OCI-LY3 (cell line): ENCODE measurements around the gene OR52H1.

Experiments
- H2AFZ ChIP-seq: fragments of 200-600, 300-600 bp; shearing (Covaris generic); 2 replicates; pipeline ENCODE4 v1.6.0; 2014; ENCODE audit warnings: antibody characterized with exemption, low read depth, low read length
- H3K27ac ChIP-seq: fragments of 200-600, 300-600 bp; sonication (generic); 2 replicates; pipeline ENCODE4 v1.5.1; 2014; ENCODE audit warnings: mild to moderate bottlenecking, low read length, moderate library complexity, mixed read lengths
- H3K27me3 ChIP-seq: fragments of 200-600, 300-600 bp; sonication (generic); 2 replicates; pipeline ENCODE4 v1.6.1; 2014; ENCODE audit warnings: low read depth, low read length, mixed read lengths
- H3K36me3 ChIP-seq: fragments of 200-600, 300-600 bp; sonication (generic); replicated peaks from 2 replicates; pipeline ENCODE3; 2014; ENCODE audit warnings: low read depth, low read length, mixed read lengths
- H3K4me1 ChIP-seq: fragments of 300-600, 200-600 bp; sonication (generic); 2 replicates; pipeline ENCODE4 v1.6.1; 2014; ENCODE audit warnings: low read length, mixed read lengths
- H3K4me2 ChIP-seq: fragments of 200-600, 300-600 bp; sonication (generic); 2 replicates; pipeline ENCODE4 v1.6.1; 2014; ENCODE audit warnings: low read length, mixed read lengths
- H3K4me3 ChIP-seq: fragments of 300-600, 200-600 bp; sonication (generic); 2 replicates; pipeline ENCODE4 v1.5.1; 2014; ENCODE audit warnings: antibody characterized with exemption, mild to moderate bottlenecking, low read length, moderate library complexity
- H3K79me2 ChIP-seq: fragments of 300-600, 200-600 bp; shearing (Covaris generic); 2 replicates; pipeline ENCODE4 v1.6.1; 2014; ENCODE audit warnings: mild to moderate bottlenecking, low read length, mixed read lengths
- H3K9ac ChIP-seq: fragments of 300-600, 200-600 bp; shearing (Covaris generic); 2 replicates; pipeline ENCODE4 v1.6.0; 2014; ENCODE audit warnings: mild to moderate bottlenecking, low read length, moderate library complexity
- H3K9me3 ChIP-seq: fragments of 200-600, 300-600 bp; shearing (Covaris generic); 2 replicates; pipeline ENCODE4 v1.6.1; 2014; ENCODE audit warnings: low read length, mixed read lengths; ENCODE audit not compliant: insufficient read depth
- H4K20me1 ChIP-seq: fragments of 200-600, 300-600 bp; sonication (generic); 2 replicates; pipeline ENCODE4 v1.6.1; 2016; ENCODE audit warnings: low read length, mixed read lengths; ENCODE audit not compliant: insufficient read depth
- EZH2phosphoT487 ChIP-seq: fragments of 200-600 bp; shearing (Covaris generic); IDR thresholded peaks from 2 replicates; pipeline ENCODE4 v1.6.1; 2018; ENCODE audit warnings: antibody characterized with exemption, mixed run types, low read depth
- TF ChIP-seq, protein P1 (sequence below): fragments of 200-600, 300-600 bp; sonication (generic); IDR thresholded peaks from 2 replicates; pipeline ENCODE4 v1.5.1; 2014; ENCODE audit warnings: antibody characterized with exemption, low read length, low read depth

OR52H1 gene

DNA sequence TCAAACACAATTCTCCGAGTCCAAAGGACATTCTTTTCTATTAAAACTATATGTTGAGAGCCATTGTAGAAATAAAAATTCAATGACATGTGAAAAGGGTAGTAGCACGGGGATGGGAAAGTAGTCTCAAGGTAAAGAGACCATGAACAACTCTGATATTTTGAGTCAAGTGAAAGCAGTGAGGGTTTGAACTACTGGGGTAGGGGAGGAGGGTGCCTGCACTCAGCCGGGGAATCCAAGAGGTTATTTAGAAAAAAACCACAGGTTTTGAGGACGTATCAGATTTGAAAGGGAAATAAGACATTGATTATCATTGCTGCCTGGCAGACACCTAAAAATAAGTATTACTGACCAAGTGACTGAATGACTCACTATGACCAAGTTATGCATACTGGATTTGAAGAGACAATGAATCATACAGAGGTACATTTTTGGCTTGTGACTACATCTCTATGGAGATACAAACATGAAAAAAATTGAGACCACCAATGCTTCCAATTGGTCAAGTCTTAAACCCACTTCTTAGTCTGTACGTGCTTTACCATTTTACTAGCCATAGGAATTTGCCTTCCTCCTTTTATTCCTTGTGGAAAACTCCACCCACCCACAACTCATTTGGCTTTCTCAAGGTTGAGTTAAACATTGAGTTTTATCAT is 2.2 kb upstream of the OR52H1 start:
- peak overlapping the region; percentile 34; the same call in 1 of the 2 replicates for H3K4me2 ChIP-seq

DNA sequence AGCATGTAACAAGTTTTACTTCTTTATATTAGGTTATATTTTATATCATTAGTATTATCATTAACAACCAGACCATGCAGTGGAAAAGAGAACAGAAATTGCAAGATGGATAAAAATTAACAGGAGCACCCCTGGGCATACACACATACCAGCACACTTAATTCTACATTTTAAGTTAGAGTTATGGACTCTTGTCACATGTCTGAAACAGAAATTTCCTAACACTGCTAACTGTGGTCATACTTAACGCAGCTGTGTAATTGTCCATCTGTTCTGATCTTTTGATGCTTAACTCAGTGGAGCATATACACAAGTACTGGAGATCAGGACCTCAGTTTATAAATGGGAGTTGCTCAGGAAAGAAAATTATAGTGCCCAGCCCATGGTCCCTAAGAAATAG is 358 bp downstream of the OR52H1 start:
- peak overlapping the region; percentile 30 for H3K4me2 ChIP-seq
- no peaks in the 10 kb centered on the region for H4K20me1 ChIP-seq
- H3K4me1 ChIP-seq, result peaks cover 24% of the 10 kb centered on the region
- H3K36me3 ChIP-seq, result no peaks in the 10 kb centered on the region
- no peak overlapping the region for H2AFZ ChIP-seq
- H3K79me2 ChIP-seq, result no peaks in the 10 kb centered on the region
- H3K9ac ChIP-seq, result no peak overlapping the region
- no peak overlapping the region for H3K4me3 ChIP-seq
- no peaks in the 10 kb centered on the region for H3K9me3 ChIP-seq
- H3K27me3 ChIP-seq, result 0 out of 2 replicates have a peak, but pooled peaks cover 4% of the 10 kb centered on the region
- no peak overlapping the region for H3K27ac ChIP-seq
- TF ChIP-seq EZH2phosphoT487, result no peak

More for the DNA sequence above, 2.2 kb upstream of the OR52H1 start:
- Histone ChIP-seq H3K9ac (no peak overlapping the region), H2AFZ (no peak overlapping the region), H3K27me3 (peaks cover 2% of the 10 kb centered on the region; the same call in 1 of the 2 replicates), H3K4me1 (peaks cover 24% of the 10 kb centered on the region), H3K4me3 (no peak overlapping the region), H3K27ac (peak overlapping the region; percentile 10; the same call in 1 of the 2 replicates), H3K9me3 (no peaks in the 10 kb centered on the region), H3K36me3 (no peaks in the 10 kb centered on the region), H3K79me2 (no peaks in the 10 kb centered on the region), H4K20me1 (no peaks in the 10 kb centered on the region)
- TF ChIP-seq, protein P1, sequence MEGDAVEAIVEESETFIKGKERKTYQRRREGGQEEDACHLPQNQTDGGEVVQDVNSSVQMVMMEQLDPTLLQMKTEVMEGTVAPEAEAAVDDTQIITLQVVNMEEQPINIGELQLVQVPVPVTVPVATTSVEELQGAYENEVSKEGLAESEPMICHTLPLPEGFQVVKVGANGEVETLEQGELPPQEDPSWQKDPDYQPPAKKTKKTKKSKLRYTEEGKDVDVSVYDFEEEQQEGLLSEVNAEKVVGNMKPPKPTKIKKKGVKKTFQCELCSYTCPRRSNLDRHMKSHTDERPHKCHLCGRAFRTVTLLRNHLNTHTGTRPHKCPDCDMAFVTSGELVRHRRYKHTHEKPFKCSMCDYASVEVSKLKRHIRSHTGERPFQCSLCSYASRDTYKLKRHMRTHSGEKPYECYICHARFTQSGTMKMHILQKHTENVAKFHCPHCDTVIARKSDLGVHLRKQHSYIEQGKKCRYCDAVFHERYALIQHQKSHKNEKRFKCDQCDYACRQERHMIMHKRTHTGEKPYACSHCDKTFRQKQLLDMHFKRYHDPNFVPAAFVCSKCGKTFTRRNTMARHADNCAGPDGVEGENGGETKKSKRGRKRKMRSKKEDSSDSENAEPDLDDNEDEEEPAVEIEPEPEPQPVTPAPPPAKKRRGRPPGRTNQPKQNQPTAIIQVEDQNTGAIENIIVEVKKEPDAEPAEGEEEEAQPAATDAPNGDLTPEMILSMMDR, result no peak
- TF ChIP-seq EZH2phosphoT487, result no peak

- no peak overlapping the region for H3K4me3 ChIP-seq
- H3K4me1 ChIP-seq, result peaks cover 24% of the 10 kb centered on the region
- 0 out of 2 replicates have a peak, but pooled peaks cover 4% of the 10 kb centered on the region for H3K27me3 ChIP-seq
- H3K9ac ChIP-seq, result no peak overlapping the region
- no peaks in the 10 kb centered on the region for H3K36me3 ChIP-seq
- H2AFZ ChIP-seq, result no peak overlapping the region
- H3K9me3 ChIP-seq, result no peaks in the 10 kb centered on the region
- no peaks in the 10 kb centered on the region for H4K20me1 ChIP-seq
- no peaks in the 10 kb centered on the region for H3K79me2 ChIP-seq
- no peak overlapping the region for H3K27ac ChIP-seq
- TF ChIP-seq EZH2phosphoT487, result no peak
- TF ChIP-seq, protein P1, result no peak
- no peak overlapping the region for H3K4me2 ChIP-seq
These were observed 1.9 kb downstream of the OR52H1 start for GRCh38 chr11:5546457-5546856.

GRCh38 chr11:5541427-5541826 is 6.9 kb downstream of the OR52H1 start:
- TF ChIP-seq, protein P1, result no peak
- TF ChIP-seq EZH2phosphoT487, result no peak
- no peak overlapping the region for H3K9ac ChIP-seq
- no peaks in the 10 kb centered on the region for H3K4me1 ChIP-seq
- no peaks in the 10 kb centered on the region for H3K9me3 ChIP-seq
- H3K79me2 ChIP-seq, result no peaks in the 10 kb centered on the region
- H3K4me3 ChIP-seq, result no peak overlapping the region
- no peak overlapping the region for H3K4me2 ChIP-seq
- no peaks in the 10 kb centered on the region for H4K20me1 ChIP-seq
- H3K36me3 ChIP-seq, result no peaks in the 10 kb centered on the region
- no peak overlapping the region for H2AFZ ChIP-seq
- H3K27ac ChIP-seq, result no peak overlapping the region
- H3K27me3 ChIP-seq, result 0 out of 2 replicates have a peak, but pooled peaks cover 4% of the 10 kb centered on the region
